ENCODE measurements around the gene FBXL16.

GRCh38 chr16:740764-741505 is 35.3 kb upstream of the FBXL16 start, which contains the start of gene CIAO3:
- TF ChIP-seq, protein P1, sequence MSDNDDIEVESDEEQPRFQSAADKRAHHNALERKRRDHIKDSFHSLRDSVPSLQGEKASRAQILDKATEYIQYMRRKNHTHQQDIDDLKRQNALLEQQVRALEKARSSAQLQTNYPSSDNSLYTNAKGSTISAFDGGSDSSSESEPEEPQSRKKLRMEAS (IDR thresholded peaks at IDR 0.05; ENCODE audit: insufficient read depth, insufficient read length), result peak; percentile 55
- TF ChIP-seq CTCF (IDR thresholded peaks at IDR 0.05; ENCODE audit: extremely low read depth in 1 of 2, insufficient read depth in 1 of 2, low read depth in 1 of 2, low read length in 2 of 2) (peak; percentile 89 to 93), POLR2A (IDR thresholded peaks at IDR 0.05; ENCODE audit: low read depth, low read length) (peak; percentile 89), EZH2 (IDR thresholded peaks at IDR 0.05; ENCODE audit: borderline replicate concordance, low read depth, low read length, severe bottlenecking) (no peak), MYC (IDR thresholded peaks at IDR 0.05; ENCODE audit: low read depth, low read length) (no peak)
